Astrocyte (in vitro differentiated cells and primary cell): ENCODE results near the gene E2F1.

Experiments used
- EZH2 ChIP-seq: IDR thresholded peaks from 2 replicates; pipeline ENCODE4 v1.6.1; 2012; ENCODE audit warnings: mild to moderate bottlenecking, low read length, inconsistent platforms; ENCODE audit not compliant: insufficient read depth
- TF ChIP-seq, protein P1 (sequence below): IDR thresholded peaks from 2 replicates; pipeline ENCODE4 v1.5.1; 2011; ENCODE audit warnings: low read depth, mild to moderate bottlenecking, inconsistent platforms, low read length, moderate library complexity; ENCODE audit not compliant: insufficient read depth

DNA sequence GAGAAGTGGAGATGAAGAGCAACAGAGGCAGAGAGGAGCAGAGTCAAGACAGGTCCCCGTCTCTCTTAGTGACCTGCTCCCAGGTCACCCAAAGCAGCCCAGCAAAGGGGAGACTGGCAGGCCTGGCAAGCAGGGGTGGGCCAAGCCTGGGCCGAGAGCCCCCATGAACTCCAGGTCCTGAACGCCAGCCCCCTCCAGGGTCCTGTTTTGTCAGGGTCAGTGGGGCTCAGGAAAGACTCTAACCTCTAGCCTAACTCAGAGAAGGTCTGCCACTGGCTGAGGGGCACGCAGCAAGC, 13.1 kb downstream of the E2F1 start:
- TF ChIP-seq, protein P1, sequence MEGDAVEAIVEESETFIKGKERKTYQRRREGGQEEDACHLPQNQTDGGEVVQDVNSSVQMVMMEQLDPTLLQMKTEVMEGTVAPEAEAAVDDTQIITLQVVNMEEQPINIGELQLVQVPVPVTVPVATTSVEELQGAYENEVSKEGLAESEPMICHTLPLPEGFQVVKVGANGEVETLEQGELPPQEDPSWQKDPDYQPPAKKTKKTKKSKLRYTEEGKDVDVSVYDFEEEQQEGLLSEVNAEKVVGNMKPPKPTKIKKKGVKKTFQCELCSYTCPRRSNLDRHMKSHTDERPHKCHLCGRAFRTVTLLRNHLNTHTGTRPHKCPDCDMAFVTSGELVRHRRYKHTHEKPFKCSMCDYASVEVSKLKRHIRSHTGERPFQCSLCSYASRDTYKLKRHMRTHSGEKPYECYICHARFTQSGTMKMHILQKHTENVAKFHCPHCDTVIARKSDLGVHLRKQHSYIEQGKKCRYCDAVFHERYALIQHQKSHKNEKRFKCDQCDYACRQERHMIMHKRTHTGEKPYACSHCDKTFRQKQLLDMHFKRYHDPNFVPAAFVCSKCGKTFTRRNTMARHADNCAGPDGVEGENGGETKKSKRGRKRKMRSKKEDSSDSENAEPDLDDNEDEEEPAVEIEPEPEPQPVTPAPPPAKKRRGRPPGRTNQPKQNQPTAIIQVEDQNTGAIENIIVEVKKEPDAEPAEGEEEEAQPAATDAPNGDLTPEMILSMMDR = no peak
- TF ChIP-seq EZH2 = no peak
